Smooth muscle cell (in vitro differentiated cells): ENCODE data around the gene LRRC14B. TPM values are rescaled to one million over a fixed set of nuclear protein-coding genes. Genes with fewer than 3 reads are reported as not detected.
"Not testable (repeated sequence)": the region's sequence is repeated elsewhere in the genome, so short reads cannot be mapped to it uniquely, and the experiment has no call there.

ENCODE experiments used
- DNase-seq: peaks from one replicate; lab custom pipeline; 2025; ENCODE audit not compliant: unreplicated experiment; lab: John Stamatoyannopoulos, UW
- H2AFZ ChIP-seq: fragments of 200-600 bp; sonication (generic); 2 replicates; pipeline ENCODE4 v1.6.0; 2016; ENCODE audit warnings: antibody characterized with exemption, low read depth, mild to moderate bottlenecking
- H3F3A ChIP-seq: fragments of 200-600 bp; sonication (generic); 2 replicates; pipeline ENCODE4 v1.6.0; 2017; ENCODE audit warnings: antibody characterized with exemption, low read depth
- H3K27ac ChIP-seq: fragments of 200-600 bp; sonication (generic); 2 replicates; pipeline ENCODE4 v1.5.1; 2016; ENCODE audit warnings: low read depth, mild to moderate bottlenecking
- H3K27me3 ChIP-seq: fragments of 200-600 bp; sonication (generic); 2 replicates; pipeline ENCODE4 v1.6.1; 2016; ENCODE audit warnings: low read depth, mild to moderate bottlenecking
- H3K36me3 ChIP-seq: fragments of 200-600 bp; sonication (generic); 2 replicates; pipeline ENCODE4 v1.5.1; 2016; ENCODE audit warnings: low read depth
- H3K4me1 ChIP-seq: fragments of 200-600 bp; sonication (generic); 2 replicates; pipeline ENCODE4 v1.5.1; 2016; ENCODE audit warnings: low read depth
- H3K4me2 ChIP-seq: fragments of 200-600 bp; sonication (generic); 2 replicates; pipeline ENCODE4 v1.6.0; 2016; ENCODE audit warnings: mild to moderate bottlenecking
- H3K4me3 ChIP-seq: fragments of 200-600 bp; sonication (generic); 2 replicates; pipeline ENCODE4 v1.5.1; 2016; ENCODE audit warnings: mild to moderate bottlenecking
- H3K79me2 ChIP-seq: fragments of 200-600 bp; sonication (generic); 2 replicates; pipeline ENCODE4 v1.6.0; 2016; ENCODE audit warnings: low read depth, mild to moderate bottlenecking
- H3K9ac ChIP-seq: fragments of 200-600 bp; sonication (generic); 2 replicates; pipeline ENCODE4 v1.6.0; 2016; ENCODE audit warnings: low read depth
- H3K9me3 ChIP-seq: fragments of 200-600 bp; sonication (generic); replicated peaks from 2 replicates; pipeline ENCODE4 v1.5.1; 2016; ENCODE audit warnings: low read depth
- H4K20me1 ChIP-seq: fragments of 200-600 bp; sonication (generic); 2 replicates; pipeline ENCODE4 v1.6.0; 2016; ENCODE audit warnings: low read depth
- WGBS: methylation state at CpG from one replicate; pipeline ENCODE4 v1.1.7; 2016; ENCODE audit warnings: low lambda C conversion rate; 5-methylcytosine and 5-hydroxymethylcytosine counted together
- polyA plus RNA-seq: library from polyadenylated mRNA; unstranded; fragments of >200 nt; fragmentation: Nextera tagmentation; extraction: Ambion mirVana; gene quantifications from 2 replicates; pipeline ENCODE4 v1.2.1, GENCODE V29; 2016
- small RNA-seq: library from RNA; depleted of rRNA; stranded (forward); fragments of <200 nt; gene quantifications from one replicate; pipeline ENCODE3, GENCODE V24; 2014
- total RNA-seq: library from RNA; depleted of rRNA; stranded (reverse); fragments of >200 nt; gene quantifications from 2 replicates; pipeline ENCODE4 v1.2.3, GENCODE V29; 2014

The LRRC14B gene
- total and polyA plus RNA-seq, 2 experiments from 2014 or later, result not detected

GRCh38 chr5:240550-240949 lies 49.3 kb downstream of the LRRC14B start:
- H3K36me3 ChIP-seq, result peaks cover 21% of the 10 kb centered on the region
- H3K27ac ChIP-seq, H3K9me3 ChIP-seq, H3K4me1 ChIP-seq, H3F3A ChIP-seq, H3K4me3 ChIP-seq, H3K4me2 ChIP-seq, DNase-seq, H2AFZ ChIP-seq, H3K27me3 ChIP-seq, H4K20me1 ChIP-seq, H3K79me2 ChIP-seq, H3K9ac ChIP-seq: not testable (repeated sequence)
- 96% methylated on average over 7 of the region's 7 CpGs for WGBS

- not testable (repeated sequence) for DNase-seq, H3F3A ChIP-seq, H3K79me2 ChIP-seq, H3K4me1 ChIP-seq, H3K27me3 ChIP-seq, H3K4me3 ChIP-seq, H4K20me1 ChIP-seq, H3K9ac ChIP-seq, H3K9me3 ChIP-seq, H2AFZ ChIP-seq, H3K27ac ChIP-seq, H3K4me2 ChIP-seq
- peaks cover 21% of the 10 kb centered on the region for H3K36me3 ChIP-seq
- 98% methylated on average over 13 of the region's 13 CpGs for WGBS
Observed at GRCh38 chr5:241045-241669, 49.9 kb downstream of the LRRC14B start.

GRCh38 chr5:243683-244367 lies 52.5 kb downstream of the LRRC14B start:
- DNase-seq, H3K4me2 ChIP-seq, H3K9me3 ChIP-seq, H2AFZ ChIP-seq, H3F3A ChIP-seq, H4K20me1 ChIP-seq, H3K27me3 ChIP-seq, H3K4me3 ChIP-seq, H3K9ac ChIP-seq, H3K79me2 ChIP-seq, H3K27ac ChIP-seq, H3K4me1 ChIP-seq: not testable (repeated sequence)
- WGBS, result 98% methylated on average over 12 of the region's 12 CpGs
- H3K36me3 ChIP-seq, result peaks cover 34% of the 10 kb centered on the region

- H3K9ac ChIP-seq, H3K4me3 ChIP-seq, H3K4me2 ChIP-seq, H3K79me2 ChIP-seq, H3F3A ChIP-seq, H3K4me1 ChIP-seq, H4K20me1 ChIP-seq, DNase-seq, H2AFZ ChIP-seq, H3K27ac ChIP-seq, H3K9me3 ChIP-seq, H3K27me3 ChIP-seq: not testable (repeated sequence)
- peaks cover 33% of the 10 kb centered on the region for H3K36me3 ChIP-seq
- 98% methylated on average over 5 of the region's 5 CpGs for WGBS
Observed at GRCh38 chr5:245717-246116, 54.4 kb downstream of the LRRC14B start.

Small RNA genes within 50 kb of the gene (small RNA-seq; reads per million reads assigned to genes)
- not detected for gene RF00019

Other genes with a start within 250 kb of the LRRC14B start
- gene PLEKHG4B, start 99.3 kb upstream of the LRRC14B start, total RNA-seq, result 6.3 and 17.9 TPM in 2 replicates
- 12.1 and 15.8 TPM in 2 replicates for gene PLEKHG4B, start 99.3 kb upstream of the LRRC14B start, polyA plus RNA-seq
- 2.8 and 3.2 TPM in 2 replicates for gene CCDC127, start 26.7 kb downstream of the LRRC14B start, total RNA-seq
- 8.6 and 9.0 TPM in 2 replicates for gene CCDC127, start 26.7 kb downstream of the LRRC14B start, polyA plus RNA-seq
- gene SDHA, start 26.8 kb downstream of the LRRC14B start, total RNA-seq, result 59.7 and 68.7 TPM in 2 replicates
- gene SDHA, start 26.8 kb downstream of the LRRC14B start, polyA plus RNA-seq, result 120 and 130 TPM in 2 replicates
- 96.2 and 142 TPM in 2 replicates for gene PDCD6, start 80.2 kb downstream of the LRRC14B start, total RNA-seq
- 148 and 166 TPM in 2 replicates for gene PDCD6, start 80.2 kb downstream of the LRRC14B start, polyA plus RNA-seq
- gene AHRR, start 130.2 kb downstream of the LRRC14B start, total RNA-seq, result 14.4 and 23.4 TPM in 2 replicates
- gene AHRR, start 130.2 kb downstream of the LRRC14B start, polyA plus RNA-seq, result 18.2 and 20.8 TPM in 2 replicates